GM18517 (cell line): Measurements from ENCODE around the gene XKRX.

Experiments used
- ATAC-seq: cut with Tn5 transposase; IDR thresholded peaks from one replicate; pipeline ENCODE4 v1.9.1; 2021; ENCODE audit warnings: mild to moderate bottlenecking, moderate library complexity; ENCODE audit not compliant: unreplicated experiment

The XKRX gene

GRCh38 chrX:100928660-100929613 lies at the start of gene XKRX:
TSS of gene XKRX (minus strand) at chrX:100928917. CDS start at chrX:100928304, 613 bp downstream.
- no peak for ATAC-seq

GRCh38 chrX:100976211-100976610 lies 47.5 kb upstream of the XKRX start:
- ATAC-seq: no peak

GRCh38 chrX:100975212-100975611 lies 46.5 kb upstream of the XKRX start:
- ATAC-seq: no peak

- no peak for ATAC-seq
These were observed 44.7 kb upstream of the XKRX start for GRCh38 chrX:100973411-100973810.

- no peak for ATAC-seq
These were observed 41.2 kb upstream of the XKRX start for GRCh38 chrX:100969936-100970335.

GRCh38 chrX:100969408-100969807 lies 40.7 kb upstream of the XKRX start, which contains the start of gene ARL13A:
TSS of gene ARL13A (plus strand) at chrX:100969708. CDS start at chrX:100973690, 3,982 bp downstream.
- no peak for ATAC-seq

GRCh38 chrX:100964362-100964761 lies 35.6 kb upstream of the XKRX start:
- no peak for ATAC-seq

- ATAC-seq: no peak
These were observed 34.1 kb upstream of the XKRX start for GRCh38 chrX:100962811-100963210.

GRCh38 chrX:100948557-100948956 lies 19.8 kb upstream of the XKRX start:
- no peak for ATAC-seq

- ATAC-seq: no peak
These were observed 17.7 kb upstream of the XKRX start for GRCh38 chrX:100946299-100946927.

GRCh38 chrX:100944601-100945000 lies 15.9 kb upstream of the XKRX start:
- ATAC-seq: no peak

- ATAC-seq: no peak
These were observed 10.6 kb upstream of the XKRX start for GRCh38 chrX:100939333-100939732.

- ATAC-seq: no peak
These were observed 7.0 kb upstream of the XKRX start for GRCh38 chrX:100935767-100936166.

GRCh38 chrX:100931925-100932285 lies 3.2 kb upstream of the XKRX start:
- ATAC-seq: peak; percentile 22

GRCh38 chrX:100931218-100931924 lies 2.7 kb upstream of the XKRX start:
- ATAC-seq: peak; percentile 73

- ATAC-seq: no peak
These were observed 2.3 kb downstream of the XKRX start for GRCh38 chrX:100926453-100926852.

GRCh38 chrX:100924375-100924774 lies 4.3 kb downstream of the XKRX start:
- no peak for ATAC-seq

- no peak for ATAC-seq
These were observed 13.2 kb downstream of the XKRX start for GRCh38 chrX:100915562-100915961.

- ATAC-seq: no peak
These were observed 15.6 kb downstream of the XKRX start for GRCh38 chrX:100913111-100913510.

- no peak for ATAC-seq
These were observed 17.0 kb downstream of the XKRX start for GRCh38 chrX:100911731-100912130.

- ATAC-seq: peak; percentile 65
These were observed 23.1 kb downstream of the XKRX start for GRCh38 chrX:100905620-100906019.
